H9 (cell line): ENCODE results near the gene CDK5. TPM values are rescaled to one million over a fixed set of nuclear protein-coding genes. Genes with fewer than 3 reads are reported as not detected.

Experiments
- DNase-seq: peaks from one replicate; pipeline ENCODE4 v3.0.0-alpha.2; 2017
- H2AFZ ChIP-seq: one replicate; pipeline ENCODE4 v1.6.1; 2013; ENCODE audit warnings: mild to moderate bottlenecking, low read length, control low read depth, moderate library complexity
- H2AK5ac ChIP-seq: 2 replicates; pipeline ENCODE4 v1.6.1; 2013; ENCODE audit warnings: low read length, control low read depth, mixed read lengths; ENCODE audit not compliant: insufficient read length
- H2BK120ac ChIP-seq: one replicate; pipeline ENCODE4 v1.6.1; 2013; ENCODE audit warnings: low read depth, mild to moderate bottlenecking, low read length, control low read depth, inconsistent platforms; ENCODE audit not compliant: poor library complexity, severe bottlenecking
- H2BK12ac ChIP-seq: 2 replicates; pipeline ENCODE4 v1.6.1; 2013; ENCODE audit warnings: low read length, control low read depth, mixed read lengths, low read depth; ENCODE audit not compliant: insufficient read length
- H2BK15ac ChIP-seq: 2 replicates; pipeline ENCODE4 v1.6.1; 2013; ENCODE audit warnings: low read depth, low read length, control low read depth
- H2BK20ac ChIP-seq: one replicate; pipeline ENCODE4 v1.6.1; 2013; ENCODE audit warnings: low read depth, mild to moderate bottlenecking, low read length, control low read depth, inconsistent platforms; ENCODE audit not compliant: poor library complexity, severe bottlenecking
- H2BK5ac ChIP-seq: 2 replicates; pipeline ENCODE4 v1.6.1; 2013; ENCODE audit warnings: low read length, control low read depth, mixed read lengths; ENCODE audit not compliant: insufficient read length
- H3K14ac ChIP-seq: 2 replicates; pipeline ENCODE4 v1.6.1; 2013; ENCODE audit warnings: low read length, control low read depth; ENCODE audit not compliant: insufficient read depth
- H3K18ac ChIP-seq: 2 replicates; pipeline ENCODE4 v1.6.1; 2013; ENCODE audit warnings: low read depth, mild to moderate bottlenecking, mixed read lengths, low read length, control low read depth; ENCODE audit not compliant: insufficient read length
- H3K23ac ChIP-seq: 2 replicates; pipeline ENCODE4 v1.6.1; 2013; ENCODE audit warnings: low read length, control low read depth, mixed read lengths, low read depth; ENCODE audit not compliant: insufficient read length
- H3K23me2 ChIP-seq: 2 replicates; pipeline ENCODE4 v1.6.1; 2013; ENCODE audit warnings: low read depth, mild to moderate bottlenecking, mixed read lengths, low read length, control low read depth; ENCODE audit not compliant: insufficient read length, poor library complexity, severe bottlenecking
- H3K27ac ChIP-seq: 2 replicates; pipeline ENCODE4 v1.5.1; 2013; ENCODE audit warnings: low read length, control low read depth, mixed read lengths, low read depth; ENCODE audit not compliant: insufficient read length
- H3K27me3 ChIP-seq: 2 replicates; pipeline ENCODE4 v1.6.1; 2013; ENCODE audit warnings: low read length, control low read depth, inconsistent platforms; ENCODE audit not compliant: insufficient read depth
- H3K4ac ChIP-seq: 2 replicates; pipeline ENCODE4 v1.6.1; 2013; ENCODE audit warnings: low read depth, mild to moderate bottlenecking, control low read depth, inconsistent platforms, low read length, moderate library complexity
- H3K4me1 ChIP-seq: 2 replicates; pipeline ENCODE4 v1.6.1; 2013; ENCODE audit warnings: low read length, control low read depth, inconsistent platforms; ENCODE audit not compliant: insufficient read depth
- H3K4me2 ChIP-seq: 2 replicates; pipeline ENCODE4 v1.6.1; 2013; ENCODE audit warnings: low read length, control low read depth, mixed read lengths; ENCODE audit not compliant: insufficient read length, insufficient read depth
- H3K56ac ChIP-seq: 2 replicates; pipeline ENCODE4 v1.6.1; 2013; ENCODE audit warnings: low read depth, mild to moderate bottlenecking, mixed read lengths, low read length, control low read depth; ENCODE audit not compliant: insufficient read length
- H3K79me1 ChIP-seq: 2 replicates; pipeline ENCODE4 v1.6.1; 2013; ENCODE audit warnings: low read depth, mild to moderate bottlenecking, moderate library complexity, low read length, control low read depth, inconsistent platforms; ENCODE audit not compliant: insufficient read depth, poor library complexity, severe bottlenecking
- H3K79me2 ChIP-seq: 2 replicates; pipeline ENCODE4 v1.6.1; 2013; ENCODE audit warnings: low read length, control low read depth, inconsistent platforms; ENCODE audit not compliant: insufficient read depth
- H3K9ac ChIP-seq: 2 replicates; pipeline ENCODE4 v1.6.1; 2013; ENCODE audit warnings: low read length, control low read depth, mixed read lengths; ENCODE audit not compliant: insufficient read length; ENCODE audit errors: extremely low read depth
- H3K9me3 ChIP-seq: one replicate; pipeline ENCODE4 v1.6.1; 2013; ENCODE audit warnings: low read depth, low read length, inconsistent platforms; ENCODE audit not compliant: control insufficient read depth
- H3T11ph ChIP-seq: one replicate; pipeline ENCODE4 v1.6.1; 2013; ENCODE audit warnings: mild to moderate bottlenecking, low read length, control low read depth, inconsistent platforms
- H4K20me1 ChIP-seq: one replicate; pipeline ENCODE4 v1.6.1; 2013; ENCODE audit not compliant: control insufficient read depth, insufficient read length, insufficient read depth
- H4K5ac ChIP-seq: 2 replicates; pipeline ENCODE4 v1.6.1; 2013; ENCODE audit warnings: low read depth, mild to moderate bottlenecking, mixed read lengths, low read length, control low read depth; ENCODE audit not compliant: insufficient read length
- H4K8ac ChIP-seq: replicated peaks from 2 replicates; pipeline ENCODE4 v1.6.1; 2013; ENCODE audit warnings: low read length, control low read depth, mixed read lengths, low read depth; ENCODE audit not compliant: insufficient read length
- H4K91ac ChIP-seq: 2 replicates; pipeline ENCODE4 v1.6.1; 2013; ENCODE audit warnings: low read depth, mild to moderate bottlenecking, moderate library complexity, mixed read lengths, low read length, control low read depth; ENCODE audit not compliant: insufficient read length
- H3K27ac Mint-ChIP-seq, 3 experiments: 2 replicates in 2 of 3; 3 replicates in 1 of 3; pipeline ENCODE4 v1.8.0; 2020 to 2021; ENCODE audit warnings: mixed read lengths in 3 of 3, mild to moderate bottlenecking in 1 of 3, moderate library complexity in 1 of 3
- H3K27me3 Mint-ChIP-seq: 2 replicates; pipeline ENCODE4 v1.8.0; 2021; ENCODE audit warnings: low read depth, mild to moderate bottlenecking, moderate library complexity, mixed read lengths
- H3K36me3 Mint-ChIP-seq, 3 experiments: 2 replicates in 2 of 3; 3 replicates in 1 of 3; pipeline ENCODE4 v1.8.0; 2020 to 2021; ENCODE audit warnings: low read depth in 3 of 3, mixed read lengths in 3 of 3; ENCODE audit not compliant: insufficient read depth in 1 of 3
- H3K4me1 Mint-ChIP-seq, 2 experiments: 2 replicates each; pipeline ENCODE4 v1.8.0; 2020; ENCODE audit warnings: mixed read lengths in 2 of 2
- H3K4me3 Mint-ChIP-seq, 2 experiments: 2 replicates in 1 of 2; 3 replicates in 1 of 2; pipeline ENCODE4 v1.8.0; 2020 to 2021; ENCODE audit warnings: mild to moderate bottlenecking in 2 of 2, mixed read lengths in 2 of 2, moderate library complexity in 1 of 2
- H3K9me3 Mint-ChIP-seq, 2 experiments: 2 replicates in 1 of 2; 3 replicates in 1 of 2; pipeline ENCODE4 v1.8.0; 2020; ENCODE audit warnings: mild to moderate bottlenecking in 2 of 2, mixed read lengths in 2 of 2, moderate library complexity in 1 of 2
- CTCF ChIP-seq: fragments of 200-600 bp; sonication (generic); conservative IDR thresholded peaks from 3 replicates; pipeline ENCODE4 v1.8.0; 2021; ENCODE audit warnings: antibody characterized with exemption, mild to moderate bottlenecking
- WGBS: extraction: QIAGEN DNeasy Blood & Tissue Kit; methylation state at CpG from one replicate; pipeline ENCODE4 v1.1.7; 2013; ENCODE audit warnings: missing lambda C conversion rate, low lambda C conversion rate, mixed read lengths; ENCODE audit not compliant: insufficient read length; ENCODE audit errors: extremely low coverage; 5-methylcytosine and 5-hydroxymethylcytosine counted together
- total RNA-seq: library from RNA; stranded (reverse); gene quantifications from 2 replicates; pipeline ENCODE4 v1.2.1, GENCODE V29; 2021

CDK5 gene
- total RNA-seq, 1 experiment from 2014 or later = 19.9 TPM

- no peak overlapping the region for H2BK12ac ChIP-seq
- H3K4me1 Mint-ChIP-seq = peaks cover 12 to 13% of the 10 kb centered on the region in 2 experiments
- H3K27me3 ChIP-seq = no peaks in the 10 kb centered on the region
- H3K79me1 ChIP-seq = no peaks in the 10 kb centered on the region
- H4K5ac ChIP-seq = no peak overlapping the region
- TF ChIP-seq CTCF = no peak
- H3K18ac ChIP-seq = no peak overlapping the region
- no peak overlapping the region for H3K4me3 Mint-ChIP-seq
- peaks cover 40 to 72% (median 67%) of the 10 kb centered on the region in 3 experiments; a peak in 6 of 7 replicates for H3K36me3 Mint-ChIP-seq
- no peak overlapping the region for H3K27ac ChIP-seq
- no peak overlapping the region for H2AFZ ChIP-seq
- H2BK5ac ChIP-seq = no peak overlapping the region
- no peak for DNase-seq
- no peaks in the 10 kb centered on the region for H3K27me3 Mint-ChIP-seq
- no peaks in the 10 kb centered on the region; the same call in 1 of the 2 replicates for H3K4me1 ChIP-seq
- H3K23me2 ChIP-seq = no peaks in the 10 kb centered on the region
- H4K8ac ChIP-seq = no peak overlapping the region
- no peak overlapping the region for H3K4ac ChIP-seq
- H3K79me2 ChIP-seq = no peaks in the 10 kb centered on the region
- H2AK5ac ChIP-seq = no peak overlapping the region
- no peak overlapping the region for H3K4me2 ChIP-seq
- H3K23ac ChIP-seq = no peak overlapping the region
- no peak overlapping the region for H3K9ac ChIP-seq
- no peak overlapping the region for H4K91ac ChIP-seq
- no peaks in the 10 kb centered on the region for H3K9me3 ChIP-seq
- no peak overlapping the region for H3K56ac ChIP-seq
- WGBS = no CpG with 5 or more reads among the region's 15 CpGs
- H2BK15ac ChIP-seq = no peak overlapping the region
- no peaks in the 10 kb centered on the region for H4K20me1 ChIP-seq
- H3K14ac ChIP-seq = no peak overlapping the region
- no peak overlapping the region for H2BK120ac ChIP-seq
- H3K9me3 Mint-ChIP-seq = no peaks in the 10 kb centered on the region; a peak in 1 of 5 replicates
- H2BK20ac ChIP-seq = no peak overlapping the region
- no peak overlapping the region for H3K27ac Mint-ChIP-seq
- H3T11ph ChIP-seq = no peak overlapping the region
Measured at GRCh38 chr7:151070574-151070960, 12.9 kb upstream of the CDK5 start.
